ENCODE data around the gene EIF6.

GRCh38 chr20:35252037-35252461 is 32.5 kb downstream of the EIF6 start:
- no peak for TF ChIP-seq TAF1 (IDR thresholded peaks at IDR 0.05; ENCODE audit: borderline replicate concordance, low read depth, low read length)
- no peak for TF ChIP-seq POLR2A (IDR thresholded peaks at IDR 0.05; ENCODE audit: low read depth, low read length)
- no peak for TF ChIP-seq POLR2AphosphoS5 (IDR thresholded peaks at IDR 0.05; ENCODE audit: low read depth, low read length)

All from GM12892 (cell line).